Neural cell (in vitro differentiated cells): ENCODE measurements around the gene LRRC18. TPM values are rescaled to one million over a fixed set of nuclear protein-coding genes. Genes with fewer than 3 reads are reported as not detected.

ENCODE experiments used
- H2AFZ ChIP-seq: fragments of 200-600, 300-800 bp; sonication (generic), shearing (Covaris generic); 2 replicates; pipeline ENCODE4 v1.6.0; 2014; ENCODE audit warnings: low read depth, mild to moderate bottlenecking, antibody characterized with exemption, low read length, moderate library complexity
- H3F3A ChIP-seq: fragments of 200-600 bp; shearing (Covaris generic); 2 replicates; pipeline ENCODE4 v1.6.1; 2016; ENCODE audit warnings: mild to moderate bottlenecking, moderate library complexity, mixed read lengths, antibody characterized with exemption, low read length; ENCODE audit not compliant: insufficient read depth, poor library complexity, severe bottlenecking
- H3K27ac ChIP-seq: fragments of 200-600, 300-800 bp; sonication (generic), shearing (Covaris generic); 2 replicates; pipeline ENCODE4 v1.5.1; 2014; ENCODE audit warnings: mild to moderate bottlenecking, low read length, moderate library complexity
- H3K27me3 ChIP-seq: fragments of 300-800, 200-600 bp; sonication (generic), shearing (Covaris generic); 2 replicates; pipeline ENCODE4 v1.6.0; 2014; ENCODE audit warnings: mild to moderate bottlenecking, low read depth, low read length, moderate library complexity; ENCODE audit not compliant: insufficient read depth
- H3K36me3 ChIP-seq: fragments of 300-800, 200-600 bp; sonication (generic), shearing (Covaris generic); 2 replicates; pipeline ENCODE4 v1.5.1; 2014; ENCODE audit warnings: mild to moderate bottlenecking, antibody characterized with exemption, low read length, moderate library complexity; ENCODE audit not compliant: insufficient read depth
- H3K4me2 ChIP-seq: fragments of 300-800, 200-600 bp; sonication (generic), shearing (Covaris generic); 2 replicates; pipeline ENCODE4 v1.6.0; 2014; ENCODE audit warnings: mild to moderate bottlenecking, low read length
- H3K4me3 ChIP-seq: fragments of 300-800, 200-600 bp; sonication (generic), shearing (Covaris generic); 2 replicates; pipeline ENCODE4 v1.5.1; 2014; ENCODE audit warnings: mild to moderate bottlenecking, low read length, moderate library complexity
- H3K79me2 ChIP-seq: fragments of 200-600 bp; shearing (Covaris generic); replicated peaks from 2 replicates; pipeline ENCODE4 v1.6.0; 2014; ENCODE audit warnings: mild to moderate bottlenecking, low read length, moderate library complexity; ENCODE audit not compliant: insufficient read depth
- H3K9ac ChIP-seq: fragments of 300-800, 200-600 bp; sonication (generic), shearing (Covaris generic); 2 replicates; pipeline ENCODE4 v1.6.1; 2016; ENCODE audit warnings: mild to moderate bottlenecking, low read length, mixed read lengths
- H3K9me2 ChIP-seq: fragments of 200-600 bp; shearing (Covaris generic); 2 replicates; pipeline ENCODE4 v1.6.1; 2016; ENCODE audit warnings: mild to moderate bottlenecking, low read length, mixed read lengths; ENCODE audit not compliant: insufficient read depth
- H3K9me3 ChIP-seq: fragments of 200-600, 300-800 bp; sonication (generic), shearing (Covaris generic); 2 replicates; pipeline ENCODE4 v1.6.1; 2016; ENCODE audit warnings: mild to moderate bottlenecking, mixed run types, low read length, moderate library complexity, mixed read lengths
- H4K20me1 ChIP-seq: fragments of 200-600 bp; shearing (Covaris generic); 2 replicates; pipeline ENCODE4 v1.6.1; 2016; ENCODE audit warnings: mild to moderate bottlenecking, mixed run types; ENCODE audit not compliant: insufficient read depth
- EP300 ChIP-seq: fragments of 450-650 bp; conservative IDR thresholded peaks from 2 replicates; pipeline ENCODE4 v1.6.1; 2014; ENCODE audit warnings: antibody characterized with exemption, mild to moderate bottlenecking, moderate library complexity; ENCODE audit not compliant: poor library complexity, severe bottlenecking
- EZH2 ChIP-seq: fragments of 200-600, 300-800 bp; shearing (Covaris generic), sonication (generic); IDR thresholded peaks from 2 replicates; pipeline ENCODE4 v1.6.1; 2014; ENCODE audit warnings: antibody characterized with exemption, low read length, borderline replicate concordance, mild to moderate bottlenecking; ENCODE audit not compliant: insufficient read depth, poor library complexity, severe bottlenecking
- MXI1 ChIP-seq: fragments of 450-650 bp; conservative IDR thresholded peaks from 2 replicates; pipeline ENCODE4 v1.6.1; 2014; ENCODE audit warnings: antibody characterized with exemption, mild to moderate bottlenecking; ENCODE audit not compliant: poor library complexity, severe bottlenecking
- POLR2AphosphoS5 ChIP-seq: IDR thresholded peaks from 2 replicates; pipeline ENCODE4 v1.6.1; 2012
- RAD21 ChIP-seq: fragments of 450-650 bp; conservative IDR thresholded peaks from 2 replicates; pipeline ENCODE4 v1.6.1; 2014; ENCODE audit warnings: antibody characterized with exemption, mild to moderate bottlenecking, moderate library complexity
- REST ChIP-seq: IDR thresholded peaks from 2 replicates; pipeline ENCODE4 v1.6.1; 2012; ENCODE audit warnings: borderline replicate concordance
- SMC3 ChIP-seq: fragments of 450-650 bp; conservative IDR thresholded peaks from 2 replicates; pipeline ENCODE4 v1.6.1; 2014; ENCODE audit warnings: antibody characterized with exemption, mild to moderate bottlenecking, moderate library complexity; ENCODE audit not compliant: poor library complexity
- TAF1 ChIP-seq: IDR thresholded peaks from 2 replicates; pipeline ENCODE4 v1.6.1; 2012; ENCODE audit warnings: low read depth
- polyA plus RNA-seq: library from polyadenylated mRNA; depleted of rRNA; stranded (reverse); fragments of >200 nt; gene quantifications from 2 replicates; pipeline ENCODE4 v1.2.3, GENCODE V29; 2014
- TF ChIP-seq, protein P1 (sequence below): fragments of 450-650 bp; IDR thresholded peaks from 2 replicates; pipeline ENCODE4 v1.5.1; 2014; ENCODE audit warnings: antibody characterized with exemption, mild to moderate bottlenecking, moderate library complexity; ENCODE audit not compliant: poor library complexity, severe bottlenecking

LRRC18 gene
- polyA plus RNA-seq, 1 donor from 2014 or later, result not detected

DNA sequence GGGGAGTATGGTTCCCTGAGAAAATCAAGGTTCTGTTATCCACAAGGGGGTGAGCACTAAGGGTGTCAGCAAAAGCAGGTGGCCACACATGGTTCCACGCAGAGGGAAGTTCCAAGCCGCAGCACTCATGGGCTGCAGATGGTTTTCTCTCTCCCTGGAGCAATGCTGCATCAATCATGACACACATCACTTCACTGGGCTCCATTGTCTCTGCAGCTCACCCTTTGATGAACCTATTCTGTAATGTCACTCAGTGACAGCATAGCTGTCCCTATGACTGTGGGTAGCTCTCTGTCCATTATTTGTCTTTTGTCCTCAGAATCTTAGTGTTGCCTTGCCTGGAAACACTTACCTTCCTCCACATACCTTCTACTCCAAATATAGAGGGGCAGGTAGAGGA lies 34.8 kb downstream of the LRRC18 start:
- H3K9ac ChIP-seq, result no peak overlapping the region
- H3K4me2 ChIP-seq, result no peak overlapping the region
- no peaks in the 10 kb centered on the region for H3K79me2 ChIP-seq
- TF ChIP-seq RAD21, result no peak
- TF ChIP-seq EP300, result no peak
- TF ChIP-seq REST, result no peak
- no peak for TF ChIP-seq EZH2
- no peak for TF ChIP-seq MXI1
- no peak for TF ChIP-seq POLR2AphosphoS5
- TF ChIP-seq TAF1, result no peak
- no peak for TF ChIP-seq SMC3
- TF ChIP-seq, protein P1, sequence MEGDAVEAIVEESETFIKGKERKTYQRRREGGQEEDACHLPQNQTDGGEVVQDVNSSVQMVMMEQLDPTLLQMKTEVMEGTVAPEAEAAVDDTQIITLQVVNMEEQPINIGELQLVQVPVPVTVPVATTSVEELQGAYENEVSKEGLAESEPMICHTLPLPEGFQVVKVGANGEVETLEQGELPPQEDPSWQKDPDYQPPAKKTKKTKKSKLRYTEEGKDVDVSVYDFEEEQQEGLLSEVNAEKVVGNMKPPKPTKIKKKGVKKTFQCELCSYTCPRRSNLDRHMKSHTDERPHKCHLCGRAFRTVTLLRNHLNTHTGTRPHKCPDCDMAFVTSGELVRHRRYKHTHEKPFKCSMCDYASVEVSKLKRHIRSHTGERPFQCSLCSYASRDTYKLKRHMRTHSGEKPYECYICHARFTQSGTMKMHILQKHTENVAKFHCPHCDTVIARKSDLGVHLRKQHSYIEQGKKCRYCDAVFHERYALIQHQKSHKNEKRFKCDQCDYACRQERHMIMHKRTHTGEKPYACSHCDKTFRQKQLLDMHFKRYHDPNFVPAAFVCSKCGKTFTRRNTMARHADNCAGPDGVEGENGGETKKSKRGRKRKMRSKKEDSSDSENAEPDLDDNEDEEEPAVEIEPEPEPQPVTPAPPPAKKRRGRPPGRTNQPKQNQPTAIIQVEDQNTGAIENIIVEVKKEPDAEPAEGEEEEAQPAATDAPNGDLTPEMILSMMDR, result no peak
- H3K27ac ChIP-seq, result no peak overlapping the region
- no peak overlapping the region for H2AFZ ChIP-seq
- H3K27me3 ChIP-seq, result no peaks in the 10 kb centered on the region
- no peak overlapping the region for H3K4me3 ChIP-seq
- no peaks in the 10 kb centered on the region for H3F3A ChIP-seq
- no peaks in the 10 kb centered on the region for H3K9me2 ChIP-seq
- no peaks in the 10 kb centered on the region for H4K20me1 ChIP-seq
- no peaks in the 10 kb centered on the region for H3K9me3 ChIP-seq
- no peaks in the 10 kb centered on the region for H3K36me3 ChIP-seq

- Histone ChIP-seq H3K4me3 (no peak overlapping the region), H4K20me1 (no peaks in the 10 kb centered on the region), H3K9me3 (no peaks in the 10 kb centered on the region), H3K27ac (no peak overlapping the region), H3K79me2 (no peaks in the 10 kb centered on the region), H3K9ac (no peak overlapping the region), H3K4me2 (no peak overlapping the region), H3K36me3 (no peaks in the 10 kb centered on the region), H3K27me3 (no peaks in the 10 kb centered on the region), H3F3A (no peaks in the 10 kb centered on the region), H3K9me2 (no peaks in the 10 kb centered on the region), H2AFZ (no peak overlapping the region)
- TF ChIP-seq SMC3 (no peak), EZH2 (no peak), TAF1 (no peak), RAD21 (no peak), POLR2AphosphoS5 (no peak), REST (no peak), MXI1 (no peak)
These were observed 36.5 kb downstream of the LRRC18 start for GRCh38 chr10:48903151-48903550.
